HG03558 (cell line): ENCODE results near the gene ZNF212.
A peak's percentile ranks its signal among the peaks of the same experiment; 100 is the strongest.

Experiments
- ATAC-seq: cut with Tn5 transposase; IDR thresholded peaks from one replicate; pipeline ENCODE4 v1.9.1; 2021; ENCODE audit warnings: moderate number of reproducible peaks; ENCODE audit not compliant: unreplicated experiment; ENCODE audit errors: extremely low read depth

The ZNF212 gene

GRCh38 chr7:149284343-149284742 is 44.9 kb downstream of the ZNF212 start:
- no peak for ATAC-seq

DNA sequence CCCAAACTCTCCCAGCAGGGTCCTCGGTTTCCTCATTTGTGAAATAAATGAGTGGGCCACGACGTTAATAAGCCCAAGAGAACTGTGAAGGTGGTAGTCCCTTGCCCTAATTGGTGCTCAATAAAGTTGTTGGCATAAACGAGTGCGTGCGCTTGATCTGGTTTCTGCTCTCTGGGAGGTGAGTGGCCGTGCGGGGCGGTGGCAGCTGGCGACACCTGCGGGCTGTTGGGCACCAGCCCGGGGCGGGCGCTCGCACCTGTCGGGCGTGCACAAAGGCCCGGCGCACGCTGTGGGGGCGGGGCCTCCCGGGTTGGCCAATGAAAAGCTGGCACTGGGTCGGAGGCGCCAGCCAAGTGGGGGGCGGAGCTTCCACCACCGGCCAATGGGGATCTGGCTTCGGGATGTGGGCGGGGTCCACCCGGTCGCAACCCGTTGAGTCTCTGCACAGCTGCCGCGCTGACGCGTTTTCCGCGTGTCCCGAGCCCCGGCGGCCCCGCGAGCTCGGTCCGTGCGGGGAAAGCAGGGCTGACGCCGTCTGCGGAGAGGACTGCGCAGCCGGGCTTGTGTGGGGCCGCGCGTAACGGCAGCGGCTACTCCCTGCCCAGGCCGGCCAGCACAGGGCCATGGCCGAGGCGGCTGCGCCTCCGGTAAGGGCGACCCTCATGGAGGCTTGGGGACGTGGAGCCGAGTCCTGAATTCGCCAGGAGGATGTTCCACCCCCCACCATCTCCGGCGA is 45.6 kb downstream of the ZNF212 start:
- ATAC-seq = peak; percentile 95

- ATAC-seq = no peak
Observed at GRCh38 chr7:149285603-149286002, 46.2 kb downstream of the ZNF212 start.

DNA sequence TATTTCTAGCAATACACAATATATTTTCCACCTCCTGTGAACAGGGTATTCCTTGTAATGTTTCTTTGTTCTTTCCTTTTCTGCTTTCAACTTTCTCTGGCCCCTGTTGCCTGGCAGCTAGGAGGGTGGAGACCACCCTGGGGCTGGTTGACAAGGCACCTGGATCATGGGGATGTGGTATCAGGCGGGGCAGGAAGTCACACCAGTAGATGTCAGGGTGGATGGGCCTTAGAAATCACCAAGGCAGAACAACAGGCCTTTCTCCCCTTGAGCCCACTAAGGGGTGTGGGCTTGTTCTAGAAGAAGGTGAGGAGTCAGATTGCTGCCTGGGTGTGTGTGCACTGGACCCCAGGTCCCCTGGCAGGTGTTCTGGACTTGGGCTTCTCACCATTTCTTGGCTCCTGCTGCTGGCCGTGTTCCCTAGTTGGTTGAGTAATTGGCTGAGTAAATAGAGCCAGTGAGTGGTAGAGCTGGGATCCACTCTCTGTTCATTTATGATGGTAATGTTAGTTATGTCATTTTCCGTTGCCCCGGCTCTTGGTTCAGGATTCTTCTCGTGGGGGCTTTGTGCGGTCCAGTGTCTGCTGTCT is 47.5 kb downstream of the ZNF212 start:
- ATAC-seq = no peak

GRCh38 chr7:149287622-149288021 is 48.2 kb downstream of the ZNF212 start:
- ATAC-seq = no peak

DNA sequence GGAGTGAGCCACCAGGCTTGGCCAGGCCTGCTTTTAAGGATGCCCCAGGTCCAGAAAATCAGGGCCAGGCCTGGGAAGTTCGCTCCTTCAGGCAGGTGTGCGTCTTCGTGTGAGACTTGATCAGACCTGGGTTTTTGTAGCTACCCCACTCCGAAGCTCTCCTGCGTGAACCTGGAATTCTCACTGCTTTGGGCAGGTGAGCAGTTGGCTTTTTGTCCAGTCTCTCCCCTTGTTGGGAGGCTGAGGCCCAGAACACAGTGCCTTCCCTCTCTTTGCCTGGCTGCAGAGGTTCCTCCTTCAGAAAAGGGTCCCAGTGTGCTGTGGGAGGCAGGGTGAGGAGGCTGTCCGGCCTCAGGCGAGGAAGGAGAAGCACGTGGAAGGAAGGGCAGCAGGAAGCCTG is 49.8 kb downstream of the ZNF212 start:
- no peak for ATAC-seq

GRCh38 chr7:149289856-149290255 is 50.4 kb downstream of the ZNF212 start:
- ATAC-seq = no peak

DNA sequence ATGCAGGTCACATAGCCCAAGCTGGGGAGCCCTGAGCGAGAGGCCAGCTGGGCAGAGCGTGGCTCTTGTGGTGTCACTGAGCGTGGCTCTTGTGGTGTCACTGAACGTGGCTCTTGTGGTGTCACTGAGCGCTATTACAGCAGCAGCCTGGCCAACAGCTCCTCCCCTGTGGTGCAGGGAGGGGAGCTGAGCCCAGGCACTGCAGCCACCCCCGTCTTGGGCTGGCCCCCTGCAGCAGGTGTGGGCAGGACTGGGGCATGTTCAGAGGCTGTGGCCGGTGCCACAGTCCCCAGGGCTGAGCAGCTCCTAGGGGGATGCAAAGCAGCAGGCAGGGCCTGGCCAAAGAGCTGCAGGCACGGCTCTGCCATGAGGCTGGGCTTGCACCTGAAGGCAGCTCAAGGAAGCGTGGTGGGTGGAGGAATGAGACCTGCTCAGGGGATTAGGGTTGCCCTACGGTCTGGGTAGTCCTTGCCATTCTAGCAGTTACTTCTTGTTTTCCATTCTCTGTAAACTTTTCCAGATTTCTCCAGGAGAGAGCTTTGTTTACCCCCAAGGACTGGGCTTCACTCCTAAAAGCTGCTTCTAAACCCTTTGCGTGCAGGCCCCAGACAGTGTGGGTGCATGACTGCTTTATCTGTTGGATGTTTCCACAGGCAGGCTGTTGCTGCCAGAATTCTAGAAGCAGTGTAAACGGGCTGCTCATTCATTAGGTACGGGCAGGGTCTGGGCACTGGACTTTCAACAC is 51.8 kb downstream of the ZNF212 start:
- ATAC-seq = no peak

- no peak for ATAC-seq
Observed at GRCh38 chr7:149291781-149292461, 52.5 kb downstream of the ZNF212 start.

GRCh38 chr7:149292462-149292823 is 53.0 kb downstream of the ZNF212 start:
- no peak for ATAC-seq

DNA sequence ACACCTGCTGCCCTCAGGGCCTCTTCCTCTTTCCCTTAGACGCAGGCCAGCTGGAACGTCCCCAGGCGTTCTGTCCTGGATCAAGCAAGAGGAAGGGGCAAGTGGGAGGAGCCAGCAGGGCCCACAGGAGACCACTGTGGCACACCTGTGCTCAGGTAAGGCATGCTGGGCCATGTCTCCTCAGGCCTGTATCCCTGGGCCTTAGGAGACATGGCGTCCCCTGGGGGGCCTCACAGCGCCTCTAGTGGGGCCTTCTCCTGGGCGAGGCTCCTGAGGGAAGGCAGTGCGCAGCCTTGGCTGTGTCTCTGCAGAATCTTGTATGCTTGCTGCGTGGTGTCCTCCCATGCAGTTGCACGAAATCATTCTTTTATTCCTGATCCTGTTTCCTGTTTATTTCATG is 53.9 kb downstream of the ZNF212 start:
- ATAC-seq = no peak

DNA sequence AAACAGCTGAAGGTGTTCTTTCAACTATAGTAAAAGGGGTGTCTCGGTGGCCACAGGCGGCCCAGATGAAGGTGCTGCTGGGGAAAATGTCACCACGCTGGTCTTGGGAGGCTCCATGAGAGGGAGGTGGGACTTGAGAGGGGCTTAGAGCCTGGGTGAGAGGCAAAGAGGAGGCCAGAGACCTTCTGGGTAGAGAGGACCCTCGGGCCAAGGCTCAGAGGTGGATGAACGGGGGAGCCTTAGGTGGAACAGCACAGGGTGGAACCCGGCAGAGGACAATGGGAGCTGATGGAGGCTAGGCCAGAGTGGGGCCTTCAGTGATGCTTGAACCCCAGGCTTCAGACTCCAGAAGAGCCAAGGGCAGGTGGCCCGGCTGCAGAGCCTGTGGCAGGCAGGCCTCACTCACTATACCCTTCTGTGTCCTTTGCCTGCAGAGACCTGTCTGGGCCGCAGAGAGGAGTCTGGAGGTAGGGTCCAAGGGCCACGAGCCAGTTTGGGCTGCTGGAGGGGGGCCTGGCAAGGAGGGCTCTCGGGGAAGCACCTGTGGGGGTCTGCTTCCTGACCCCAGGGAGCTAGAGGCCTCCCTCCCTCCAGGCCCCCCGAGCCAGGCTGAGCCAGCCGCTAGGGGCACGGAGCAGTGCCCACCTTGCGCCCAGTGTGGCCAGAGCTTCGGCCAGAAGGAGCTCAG is 54.6 kb downstream of the ZNF212 start:
- no peak for ATAC-seq

GRCh38 chr7:149294634-149295480 is 55.4 kb downstream of the ZNF212 start:
- no peak for ATAC-seq

GRCh38 chr7:149295481-149295850 is 56.0 kb downstream of the ZNF212 start:
- ATAC-seq = no peak

DNA sequence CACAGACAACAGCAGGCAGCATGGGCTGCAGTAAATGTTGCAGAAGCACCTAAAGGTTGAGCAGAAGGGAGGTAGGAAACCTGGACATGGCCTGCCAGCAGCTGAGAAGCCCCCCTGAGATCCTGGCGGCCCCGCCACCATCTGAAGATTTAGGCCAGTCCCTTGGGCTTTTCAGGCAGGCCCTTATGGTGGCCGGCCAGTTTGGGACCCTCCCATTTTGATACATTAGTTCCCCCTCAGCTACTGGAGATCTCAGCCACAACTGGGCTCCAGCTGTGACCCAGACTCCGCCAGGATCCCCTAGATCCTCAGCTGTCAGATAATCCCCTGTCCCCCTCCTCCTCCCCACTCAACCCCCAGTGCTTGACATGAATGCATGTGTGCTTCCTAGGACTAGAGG is 56.9 kb downstream of the ZNF212 start:
- no peak for ATAC-seq

DNA sequence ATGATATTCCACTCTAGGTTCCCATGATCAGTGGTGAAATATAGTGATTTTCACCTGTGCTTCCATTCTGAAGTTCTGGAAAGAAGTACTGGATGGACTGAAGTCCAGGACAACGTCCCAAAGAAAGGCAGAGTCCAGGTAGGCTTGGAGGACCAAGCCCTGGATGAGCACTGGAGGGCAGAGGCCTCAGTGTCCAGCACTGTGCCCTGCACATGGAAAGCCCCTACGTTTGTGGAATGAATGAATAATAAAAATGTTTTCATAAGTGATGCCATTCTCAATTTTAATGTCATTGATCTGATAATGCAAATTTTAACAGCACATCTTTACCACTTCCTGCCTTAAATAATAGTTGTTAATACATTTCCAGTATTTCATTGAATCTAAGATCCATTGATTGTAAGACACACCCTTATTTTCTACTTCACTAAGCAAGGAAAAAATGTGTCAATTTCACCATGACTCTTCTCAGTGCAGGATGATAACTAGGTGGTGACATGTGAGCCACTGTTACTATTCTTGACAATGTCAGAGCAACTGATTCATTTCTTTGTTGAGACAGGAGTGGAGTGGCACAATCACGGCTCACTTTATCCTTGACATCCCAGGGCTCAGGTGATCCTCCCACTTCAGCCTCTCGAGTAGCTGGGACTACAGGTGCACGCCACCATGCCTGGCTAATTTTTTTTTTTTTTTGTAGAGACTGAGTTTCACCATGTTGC is 57.7 kb downstream of the ZNF212 start:
- no peak for ATAC-seq

GRCh38 chr7:149300620-149301285 is 61.3 kb downstream of the ZNF212 start:
- no peak for ATAC-seq

DNA sequence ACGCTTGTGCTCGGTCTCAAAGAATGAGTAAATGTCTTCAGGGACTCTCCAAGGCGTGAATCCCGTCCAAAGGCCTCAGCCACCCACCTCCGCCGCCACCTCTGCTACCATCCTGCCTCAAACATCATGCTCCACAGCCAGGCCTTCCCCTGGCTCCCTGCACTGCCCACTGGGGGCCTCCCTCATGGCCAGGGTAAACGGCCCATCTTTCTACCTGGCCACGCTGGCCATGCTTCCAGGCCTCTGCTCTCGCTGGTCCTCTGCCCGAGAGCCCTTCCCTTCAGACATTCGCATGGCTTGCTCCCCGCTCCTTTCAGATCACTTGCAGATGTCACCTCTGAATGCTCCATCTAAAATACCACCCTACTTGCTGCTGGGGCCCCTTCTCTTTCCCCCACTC is 62.8 kb downstream of the ZNF212 start:
- no peak for ATAC-seq
